Stimulated activated CD8-positive, alpha-beta memory T cell treated with anti-CD3 and anti-CD28 coated beads, Interleukin-15, amount 100 ng/mL, for 48 hours (primary cell): ENCODE results near the gene CREB5.
A peak's percentile ranks its signal among the peaks of the same experiment; 100 is the strongest.
"Not testable (repeated sequence)": the region's sequence is repeated elsewhere in the genome, so short reads cannot be mapped to it uniquely, and the experiment has no call there.

Source experiments
- DNase-seq, 2 donors: peaks; one replicate each; pipeline ENCODE4 v3.0.0-alpha.2; 2020; ENCODE audit warnings: low read depth in 2 of 2

CREB5 gene

DNA sequence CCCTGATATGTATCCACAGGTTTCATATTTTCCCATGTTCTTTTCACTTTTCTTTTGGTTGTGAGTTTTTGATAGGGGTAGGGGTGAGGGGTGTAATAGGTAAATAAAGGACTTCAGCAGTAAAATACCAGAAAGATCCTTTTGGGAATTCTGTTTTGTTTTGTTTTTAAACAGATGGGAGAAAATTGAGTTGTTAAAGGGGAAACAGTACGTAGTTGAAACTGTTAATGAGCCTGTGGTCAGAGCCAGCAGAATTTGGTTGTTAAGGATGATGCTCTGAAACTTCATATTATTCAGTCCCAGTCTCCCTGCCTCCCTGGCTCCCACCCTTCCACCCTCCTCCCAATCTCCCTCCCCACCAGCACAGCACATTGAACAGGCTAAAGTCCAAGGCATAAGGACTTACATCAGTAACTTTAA lies 195.9 kb downstream of the CREB5 start:
- DNase-seq: no peak

DNA sequence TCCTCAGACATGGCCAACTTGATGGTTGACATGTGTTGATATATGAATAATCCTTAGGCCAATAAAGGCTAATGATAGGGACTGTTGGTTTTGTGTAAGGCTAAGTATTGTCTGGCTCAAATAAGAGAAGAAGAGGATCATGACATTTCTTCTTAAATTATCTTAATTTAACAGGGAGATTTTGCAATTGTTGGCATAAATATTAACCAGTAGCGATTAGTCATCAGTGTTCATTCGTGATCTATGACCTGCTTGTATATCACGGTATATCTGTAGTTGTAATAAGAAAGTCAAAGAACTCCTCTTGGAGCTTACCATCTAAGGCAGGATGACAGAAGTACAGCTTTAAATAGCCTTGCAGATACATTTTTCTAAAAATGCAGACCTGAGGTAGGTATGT lies 196.4 kb downstream of the CREB5 start:
- DNase-seq: no peak

DNA sequence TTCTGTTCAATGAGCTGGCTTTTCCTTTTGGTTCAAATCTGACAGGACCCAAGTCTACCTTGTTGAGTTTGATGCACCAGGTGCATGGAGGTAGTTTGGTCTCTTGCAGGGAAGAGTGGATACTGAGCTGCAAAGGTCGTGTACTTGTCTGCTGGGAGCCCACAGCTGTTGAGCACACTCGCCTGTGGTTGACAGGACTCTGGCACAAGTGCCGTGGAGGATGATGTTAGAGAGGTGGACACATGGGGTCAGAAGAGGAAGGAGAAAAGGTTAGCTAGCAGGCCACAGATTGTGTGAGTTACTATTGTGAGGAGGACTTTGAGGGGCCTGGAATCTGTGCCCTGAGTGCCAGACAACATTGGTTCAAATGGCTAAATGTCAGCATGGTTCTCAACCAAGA lies 197.3 kb downstream of the CREB5 start:
- no peak for DNase-seq

DNA sequence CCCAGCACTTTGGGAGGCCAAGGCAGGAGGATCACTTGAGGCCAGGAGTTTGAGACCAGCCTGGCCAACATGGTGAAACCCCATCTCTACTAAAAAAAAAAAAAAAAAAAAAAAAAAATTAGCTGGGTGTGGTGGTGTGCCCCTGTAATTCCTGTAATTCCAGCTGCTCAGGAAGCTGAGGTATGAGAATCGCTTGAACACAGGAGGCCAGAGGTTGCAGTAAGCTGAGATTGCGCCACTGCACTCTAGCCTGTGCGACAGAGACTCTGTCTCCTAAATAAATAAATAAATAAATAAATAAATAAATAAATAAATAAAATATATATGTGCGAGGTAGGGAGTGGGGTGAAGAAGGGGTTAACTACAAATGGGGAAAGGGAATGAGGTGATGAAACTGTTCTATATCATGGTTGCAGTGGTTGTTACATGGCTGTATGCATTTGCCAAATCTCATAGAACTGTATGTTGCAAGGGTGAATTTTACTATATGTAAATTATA lies 199.1 kb downstream of the CREB5 start:
- DNase-seq: not testable (repeated sequence)

DNA sequence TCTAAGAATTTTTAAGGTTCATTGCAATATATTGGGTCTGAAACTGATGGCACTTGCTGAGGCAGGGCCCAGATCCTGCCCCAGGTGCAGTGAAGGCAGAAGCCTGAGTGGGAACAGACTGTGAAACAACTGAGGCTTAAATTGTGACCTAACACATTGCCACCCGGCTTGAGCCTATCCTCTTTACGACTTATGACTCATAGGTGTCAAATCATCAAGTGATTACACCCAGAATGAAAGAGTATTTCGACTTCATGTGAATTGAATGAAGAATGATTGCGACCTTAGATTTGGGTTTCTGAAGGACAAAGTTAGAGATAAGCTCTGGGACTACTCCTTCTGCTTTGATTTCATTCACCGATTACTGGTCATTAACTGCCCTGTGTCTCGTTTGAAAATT lies 200.9 kb downstream of the CREB5 start:
- DNase-seq: no peak

DNA sequence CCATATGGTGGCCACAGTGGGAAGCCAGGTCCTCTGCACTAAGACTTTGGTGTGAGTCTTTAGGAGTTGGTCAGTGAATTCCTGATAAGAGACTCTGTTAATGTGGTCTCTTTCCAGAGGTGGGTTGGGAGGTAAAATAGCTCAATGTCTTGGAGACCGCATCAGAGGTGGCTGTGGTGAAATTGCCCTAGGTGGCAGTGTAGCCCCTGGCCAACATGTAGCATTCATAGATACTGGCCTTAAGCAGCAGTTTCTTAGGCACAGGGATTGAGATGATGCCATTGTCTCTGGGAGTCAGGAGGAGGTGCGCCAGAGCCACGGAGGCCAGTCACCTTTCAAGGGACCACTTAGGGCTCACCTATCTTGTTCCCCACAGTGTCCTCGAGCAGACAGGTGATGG lies 202.8 kb downstream of the CREB5 start:
- DNase-seq: no peak

DNA sequence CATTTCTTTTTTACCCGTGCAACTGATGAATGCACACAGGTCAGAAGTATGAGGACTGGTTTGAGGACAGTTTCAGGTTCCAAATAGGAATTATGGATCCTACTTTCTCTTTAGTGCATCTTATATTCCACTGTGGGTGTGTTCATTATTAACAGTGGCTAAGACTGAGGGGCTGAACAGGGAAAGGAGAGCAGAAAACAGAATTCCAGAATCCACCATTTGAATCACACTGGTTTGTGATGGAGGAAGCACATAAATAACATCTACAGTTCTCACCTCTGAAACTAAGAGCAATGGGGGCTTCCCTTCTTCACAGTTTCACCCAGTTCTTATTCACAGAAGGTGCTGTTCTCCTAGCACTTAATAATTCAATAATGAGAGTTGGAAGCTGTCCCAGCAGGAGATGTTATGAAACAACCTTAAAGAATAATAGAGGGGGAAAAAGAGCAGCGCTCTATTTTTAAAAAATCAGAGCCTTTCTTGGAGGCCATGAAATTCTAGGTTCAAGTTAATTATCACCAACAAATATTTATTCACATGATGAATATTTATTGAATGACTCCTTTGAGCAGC lies 205.1 kb downstream of the CREB5 start:
- DNase-seq: no peak

DNA sequence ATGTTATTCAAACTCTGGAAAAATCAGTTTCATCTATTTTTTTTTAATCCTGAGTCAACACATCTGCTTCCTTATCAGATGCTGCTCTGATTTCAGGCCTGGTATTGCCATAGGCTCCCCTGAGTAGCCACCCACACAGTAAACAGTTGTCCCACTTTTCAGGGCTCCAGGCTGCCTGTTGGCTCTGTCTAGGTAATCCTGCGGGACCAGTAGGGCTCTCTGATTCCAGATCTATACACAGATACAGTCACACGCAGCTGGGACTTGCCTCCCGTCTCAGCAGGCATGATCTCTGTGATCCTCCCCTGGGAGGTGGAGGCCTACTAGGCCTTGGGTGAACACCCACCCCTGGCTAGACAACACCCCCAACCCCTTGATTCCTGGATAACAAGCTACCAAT lies 206.1 kb downstream of the CREB5 start:
- DNase-seq: no peak

DNA sequence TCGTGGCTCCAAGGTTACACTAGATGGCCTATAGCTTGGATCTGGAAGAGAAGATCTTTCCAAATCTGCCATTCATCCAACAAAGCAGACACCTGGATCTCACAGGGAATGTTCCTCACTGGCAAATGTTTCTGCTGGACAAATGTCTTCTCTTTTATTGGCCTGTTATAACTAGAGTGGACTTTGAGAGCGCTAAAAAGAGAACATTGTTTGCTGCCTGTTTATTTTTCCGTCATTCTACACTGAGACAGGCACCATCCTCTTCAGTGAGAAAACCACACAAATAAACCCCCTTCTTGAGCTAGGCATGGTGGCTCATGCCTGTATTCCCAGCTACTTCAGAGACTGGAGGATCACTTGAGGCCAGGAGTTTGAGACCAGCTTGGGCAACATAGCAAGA lies 206.9 kb downstream of the CREB5 start:
- DNase-seq: no peak

DNA sequence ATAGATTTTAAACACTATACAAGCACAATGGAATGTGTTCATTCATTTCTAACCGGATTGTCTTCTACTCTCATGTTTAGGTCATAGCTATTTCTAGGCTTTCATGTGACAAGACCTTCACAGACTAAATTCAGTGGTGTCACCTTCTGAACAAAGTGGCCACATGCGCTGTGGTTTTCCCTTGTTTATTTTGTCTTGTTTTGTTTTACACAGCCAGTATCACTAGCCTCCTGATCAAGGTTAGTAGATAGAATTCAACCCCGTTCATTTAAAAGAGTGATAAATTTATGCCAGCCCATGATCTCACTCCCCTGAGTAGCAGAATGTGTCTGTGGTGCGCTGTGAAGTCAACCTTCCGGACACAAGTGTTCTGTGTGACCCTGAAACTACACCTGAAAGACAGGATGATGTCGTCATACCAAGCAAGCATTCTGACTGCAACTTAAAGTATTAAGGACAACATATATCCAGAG lies 209.1 kb downstream of the CREB5 start:
- DNase-seq: no peak

DNA sequence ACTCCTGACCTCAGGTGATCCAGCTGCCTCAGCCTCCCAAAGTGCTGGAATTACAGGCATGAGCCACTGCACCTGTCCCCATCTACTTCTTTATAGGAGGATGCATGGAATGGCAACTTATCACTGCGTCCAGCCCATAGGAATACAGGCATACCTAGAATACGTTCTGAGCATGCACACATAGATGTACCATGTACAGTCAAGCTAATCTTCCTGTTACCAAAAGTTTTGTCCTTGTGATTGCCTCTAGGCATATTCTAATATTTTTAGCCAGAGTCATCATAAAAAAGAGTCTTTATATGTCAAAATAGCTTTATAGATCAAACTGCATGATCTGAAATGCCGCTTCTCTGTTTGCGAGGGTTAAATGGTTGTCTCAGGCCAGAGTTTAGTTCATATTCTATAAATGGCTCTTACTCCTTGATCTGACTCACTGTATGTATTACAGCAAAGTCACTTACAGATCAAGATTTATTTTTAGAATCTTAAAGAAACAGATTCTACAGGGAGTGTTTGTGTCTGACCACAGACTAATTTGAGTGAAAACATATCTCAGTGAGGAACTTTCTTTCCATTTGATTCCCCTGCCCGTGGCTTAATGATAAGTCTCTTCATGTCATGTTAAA lies 210.9 kb downstream of the CREB5 start:
- DNase-seq: no peak

DNA sequence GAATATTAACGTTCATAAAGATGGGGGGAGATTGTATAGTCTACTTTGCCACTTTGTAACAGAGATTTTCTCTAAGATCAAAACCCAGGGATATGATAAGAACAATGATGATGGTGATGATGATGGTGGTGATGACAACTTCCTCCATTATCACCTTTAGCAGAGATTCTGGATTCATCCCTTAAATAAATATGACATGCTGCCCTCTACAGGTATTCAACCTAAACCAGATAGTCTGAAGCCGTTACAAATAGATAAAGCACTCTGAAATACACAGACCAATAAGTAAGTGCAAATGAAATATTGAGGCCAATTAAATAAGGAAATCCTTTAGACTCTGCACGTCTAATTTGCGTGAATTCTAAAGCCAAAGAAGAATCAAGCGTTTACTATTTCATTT lies 211.5 kb downstream of the CREB5 start:
- DNase-seq: no peak

DNA sequence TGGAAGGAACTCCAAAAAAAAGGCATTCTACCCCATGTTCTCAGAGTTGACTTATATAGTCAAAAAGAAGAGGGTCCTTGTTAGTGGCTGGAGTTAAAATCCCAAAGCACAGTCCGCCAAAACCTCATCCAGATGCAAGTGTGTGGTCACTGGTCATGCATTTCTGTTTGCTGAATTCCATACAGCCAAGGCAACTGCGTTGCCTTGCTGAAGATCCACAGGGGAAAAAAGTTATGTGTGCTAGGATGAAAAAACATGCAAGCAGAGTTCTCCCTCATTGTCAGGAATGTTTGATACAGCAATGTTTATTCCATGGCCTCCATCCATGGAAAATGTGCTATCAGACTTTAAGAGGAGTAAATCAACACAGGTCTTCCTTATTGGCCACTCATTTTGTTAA lies 213.1 kb downstream of the CREB5 start:
- no peak for DNase-seq

DNA sequence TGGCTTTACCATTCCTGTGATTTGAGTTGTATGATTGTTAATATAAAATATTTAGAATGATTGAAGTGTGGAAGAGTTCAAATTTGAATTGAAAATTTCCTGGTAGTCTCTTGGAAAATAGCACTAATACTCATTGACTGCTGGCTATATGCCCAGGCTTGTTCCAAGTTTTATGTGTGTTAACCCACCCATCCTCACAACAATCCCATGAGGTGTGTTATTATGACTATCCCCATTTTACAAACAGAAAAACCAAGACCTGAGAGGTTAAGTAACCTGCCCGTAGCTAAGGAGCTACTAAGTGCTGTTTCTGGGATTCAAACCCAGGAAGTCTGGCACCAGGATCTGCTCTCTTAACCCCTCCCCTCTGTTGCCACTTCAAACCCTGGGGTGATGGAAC lies 213.9 kb downstream of the CREB5 start:
- no peak for DNase-seq

DNA sequence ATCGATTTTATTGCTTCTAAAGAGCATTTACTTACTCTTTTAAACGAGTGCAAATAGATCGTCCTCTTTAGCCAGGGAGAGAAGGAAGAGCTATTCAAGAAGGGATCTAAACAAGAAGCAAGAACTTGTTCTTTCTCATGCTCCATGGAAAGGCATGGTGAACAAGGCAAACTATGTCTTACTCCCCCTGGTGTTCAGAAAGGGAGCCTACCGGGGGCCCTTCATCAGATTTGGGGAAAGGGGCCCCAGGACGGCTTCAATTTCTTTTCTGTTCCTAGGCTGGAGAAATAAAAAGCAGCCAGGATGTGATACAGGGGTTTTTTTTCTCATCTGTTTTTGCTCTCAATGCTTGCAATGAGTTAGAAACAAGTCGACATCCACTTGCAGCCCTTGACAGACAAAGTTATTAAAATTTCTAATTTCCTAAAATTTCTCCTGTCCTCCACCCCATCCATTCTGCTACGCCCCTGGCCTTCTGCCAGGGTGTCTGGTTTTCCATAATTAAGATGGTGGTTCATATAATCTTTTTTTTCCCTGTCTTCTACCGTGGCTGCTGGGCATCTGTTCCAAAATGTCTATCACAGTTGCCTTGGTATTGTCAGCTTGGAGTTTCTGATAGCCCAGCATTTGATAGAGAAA lies 214.4 kb downstream of the CREB5 start:
- peak; percentile 2 to 4 for DNase-seq

DNA sequence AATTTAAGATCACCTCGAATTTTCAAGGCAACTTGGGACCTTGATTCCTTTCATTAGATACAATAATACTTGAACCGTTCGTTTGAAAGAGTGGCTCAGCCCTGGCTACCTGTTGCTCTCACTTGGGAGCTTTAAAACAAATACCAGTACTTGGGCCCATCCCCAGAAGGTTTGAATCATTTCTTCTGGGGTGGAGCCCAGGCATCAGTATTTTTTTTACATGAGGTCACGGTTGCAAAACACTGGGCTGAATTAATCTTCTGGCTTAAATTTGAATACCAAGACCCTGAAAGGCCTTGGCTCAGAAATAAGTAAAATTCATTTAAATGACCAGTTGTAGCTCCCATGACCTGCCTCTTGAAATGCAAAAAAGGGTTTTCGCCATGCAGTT lies 214.9 kb downstream of the CREB5 start:
- DNase-seq: no peak

DNA sequence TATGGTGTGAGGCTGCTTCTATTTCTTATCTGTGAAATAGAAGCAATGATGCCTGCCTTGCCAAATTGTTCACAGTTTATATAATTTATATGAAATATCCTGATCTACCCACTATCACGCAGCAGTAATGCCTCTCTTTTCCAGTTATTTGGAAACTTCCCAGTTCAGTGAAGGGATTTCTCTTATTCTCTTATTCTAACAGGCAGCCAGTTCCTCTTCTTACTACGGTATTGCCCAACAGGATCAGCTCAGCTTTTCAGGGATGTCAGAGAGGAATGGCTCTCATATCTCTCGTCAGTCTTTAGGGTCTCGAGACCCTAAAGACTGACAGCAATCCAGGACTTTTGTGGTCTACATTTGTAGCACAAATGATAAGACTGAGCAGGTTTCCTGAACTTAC lies 215.6 kb downstream of the CREB5 start:
- DNase-seq: no peak

DNA sequence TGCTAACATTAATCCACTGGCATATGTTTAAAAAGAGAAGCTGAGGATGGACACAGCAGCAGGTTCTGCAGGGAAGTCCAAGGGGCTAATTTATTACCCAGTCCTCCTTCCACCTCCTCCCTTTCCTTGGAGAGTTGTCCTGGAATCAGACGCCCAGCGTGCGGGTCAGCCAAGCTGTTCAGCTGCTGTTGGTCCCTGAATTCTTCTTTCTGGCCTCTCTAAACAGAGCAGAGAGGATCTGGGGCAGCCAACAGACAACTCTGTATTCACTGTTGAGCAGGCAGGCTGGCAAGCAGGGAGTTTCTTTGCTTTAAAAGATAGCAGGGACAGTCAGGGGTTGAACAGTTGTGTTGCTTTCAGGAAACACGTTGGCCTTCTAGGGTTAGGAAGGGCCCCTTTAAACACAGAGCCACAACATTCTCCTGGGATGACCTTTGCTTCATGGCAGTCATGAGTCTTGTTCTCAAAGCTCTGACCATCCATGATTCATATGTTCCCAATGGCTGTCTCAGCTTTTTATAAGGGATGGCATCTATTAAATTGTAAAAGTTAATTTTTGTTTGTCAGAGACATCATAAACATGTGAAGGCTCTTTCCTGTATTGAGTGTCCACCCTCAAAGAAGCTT lies 217.0 kb downstream of the CREB5 start:
- DNase-seq: no peak

DNA sequence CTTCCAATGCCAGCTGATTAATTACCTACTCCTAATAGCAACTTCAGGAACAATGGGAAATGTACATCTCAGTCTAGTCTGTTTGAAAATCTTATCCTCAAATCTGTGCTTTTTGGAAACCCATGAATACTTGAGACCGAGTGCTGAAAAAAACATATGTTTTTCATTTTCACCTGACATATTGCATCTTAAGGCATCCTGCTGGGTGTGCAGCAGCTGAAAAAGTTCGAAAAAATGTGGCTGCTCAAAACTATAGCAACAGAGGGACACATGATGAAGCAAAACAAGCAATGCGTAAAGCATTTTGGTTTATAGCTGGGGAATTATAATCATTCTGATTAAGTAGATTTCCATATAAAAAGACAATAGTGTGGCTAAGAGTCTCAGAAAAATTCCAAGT lies 218.0 kb downstream of the CREB5 start:
- DNase-seq: no peak

DNA sequence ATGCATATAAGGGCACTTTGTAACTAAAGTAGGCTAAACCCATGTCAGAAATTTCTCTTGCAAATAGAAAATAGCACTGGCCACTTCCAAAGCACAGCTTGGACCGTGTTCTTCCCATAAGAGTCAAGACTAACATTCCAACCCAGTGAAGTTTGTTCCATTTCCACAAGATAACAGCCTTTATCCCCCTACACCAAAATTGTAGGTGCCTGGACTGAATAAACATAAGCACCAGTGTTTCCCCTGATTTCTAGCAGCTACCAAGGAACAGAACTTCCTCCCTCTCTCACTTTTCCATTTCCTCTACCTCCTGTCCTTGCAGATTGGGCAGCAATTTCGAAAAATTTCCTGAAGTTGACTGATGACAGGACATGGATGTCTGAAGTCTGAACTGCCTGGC lies 219.7 kb downstream of the CREB5 start:
- DNase-seq: no peak

DNA sequence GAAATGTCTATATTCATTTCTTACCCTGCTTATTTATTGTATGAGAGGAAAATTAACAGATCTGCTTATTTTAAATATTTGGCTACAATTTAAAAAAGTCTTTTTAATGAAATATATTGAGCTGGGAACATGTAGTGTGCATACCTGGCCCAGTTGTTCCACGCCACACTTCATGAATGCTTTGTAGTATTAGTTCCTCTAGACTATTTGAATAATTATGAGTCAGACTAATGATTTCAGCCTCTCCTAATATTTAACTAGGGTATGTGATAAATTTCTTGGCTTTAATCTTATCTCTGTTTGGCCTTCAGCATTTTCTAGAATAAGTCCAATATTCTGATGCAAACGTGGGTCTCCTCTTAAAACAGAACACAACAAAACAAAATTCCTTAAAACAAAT lies 226.6 kb downstream of the CREB5 start:
- DNase-seq: no peak

DNA sequence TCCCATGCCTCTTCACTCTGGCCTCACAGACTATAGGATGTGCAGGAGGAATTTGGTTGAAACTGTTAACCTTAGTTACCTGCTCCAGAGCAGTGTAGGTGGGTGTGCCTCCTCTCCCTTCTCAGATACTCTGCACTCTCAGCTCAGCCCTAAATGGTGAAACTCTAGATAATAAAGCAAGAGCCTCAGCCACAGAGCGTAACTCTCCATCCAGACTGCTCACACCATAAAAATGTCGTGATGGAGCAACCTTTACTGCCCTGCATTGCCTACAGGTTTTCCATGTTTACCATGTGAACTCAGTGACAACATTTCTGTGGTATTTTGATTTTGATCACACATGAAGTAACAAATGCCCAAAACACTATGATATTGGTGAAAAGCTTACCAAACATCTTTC lies 227.7 kb downstream of the CREB5 start:
- DNase-seq: no peak
